HL-60 (cell line): ENCODE measurements around the gene ABHD10.

Experiments
- DNase-seq, 2 experiments: peaks; one replicate each; pipeline ENCODE4 v3.0.0-alpha.2; 2010 to 2020; ENCODE audit warnings: low read depth in 1 of 2, low spot score in 1 of 2
- H3K27ac ChIP-seq: fragments of 250-450 bp; sonication (Bioruptor Pico); replicated peaks from 2 replicates; pipeline ENCODE4 v1.5.1; 2020; ENCODE audit warnings: mild to moderate bottlenecking, moderate library complexity
- H3K27me3 ChIP-seq: fragments of 250-450 bp; sonication (Bioruptor Pico); 2 replicates; pipeline ENCODE4 v1.5.1; 2021; ENCODE audit warnings: mild to moderate bottlenecking, moderate library complexity; ENCODE audit not compliant: insufficient read depth, poor library complexity, severe bottlenecking
- H3K4me3 ChIP-seq: replicated peaks from 2 replicates; pipeline ENCODE4 v1.5.1; 2011; ENCODE audit warnings: mild to moderate bottlenecking, control low read depth, low read length; ENCODE audit not compliant: insufficient read depth
- GABPA ChIP-seq: IDR thresholded peaks from 2 replicates; pipeline ENCODE4 v1.6.1; 2012; ENCODE audit warnings: low read depth
- POLR2AphosphoS5 ChIP-seq: IDR thresholded peaks from 2 replicates; pipeline ENCODE4 v1.6.1; 2012; ENCODE audit warnings: low read depth
- REST ChIP-seq: IDR thresholded peaks from 2 replicates; pipeline ENCODE4 v1.6.1; 2012; ENCODE audit warnings: low read depth; ENCODE audit not compliant: insufficient replicate concordance
- SPI1 ChIP-seq: IDR thresholded peaks from 2 replicates; pipeline ENCODE4 v1.6.1; 2012; ENCODE audit warnings: low read depth, mild to moderate bottlenecking, borderline replicate concordance
- TF ChIP-seq, protein P1 (sequence below): IDR thresholded peaks from one replicate; pipeline ENCODE4 v1.5.1; 2011; ENCODE audit warnings: low read length, control low read depth, inconsistent platforms; ENCODE audit not compliant: insufficient read depth

ABHD10 gene

DNA sequence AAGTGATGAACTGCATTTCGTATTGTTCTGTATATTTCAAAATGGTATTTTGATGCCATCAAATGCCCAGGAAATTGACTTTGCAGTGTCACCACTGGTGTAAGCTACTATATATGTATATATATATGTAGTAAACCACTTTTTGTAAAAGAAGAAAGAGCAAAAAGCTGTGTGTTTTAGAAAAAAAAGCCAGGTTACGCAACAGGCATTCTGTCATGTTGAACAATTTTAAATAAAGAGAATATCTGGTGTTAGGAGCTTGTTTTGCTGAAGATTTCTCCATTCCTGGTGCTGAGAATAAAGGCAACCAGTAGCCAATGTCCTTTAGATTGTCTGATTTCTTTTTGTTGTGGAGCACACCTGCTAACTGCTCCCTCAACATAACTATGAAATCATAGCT lies 3.7 kb upstream of the ABHD10 start:
- H3K27ac ChIP-seq, result no peak overlapping the region
- no peaks in the 10 kb centered on the region for H3K27me3 ChIP-seq
- no peak overlapping the region for H3K4me3 ChIP-seq
- TF ChIP-seq REST (no peak), POLR2AphosphoS5 (no peak), SPI1 (no peak), GABPA (no peak)
- TF ChIP-seq, protein P1, sequence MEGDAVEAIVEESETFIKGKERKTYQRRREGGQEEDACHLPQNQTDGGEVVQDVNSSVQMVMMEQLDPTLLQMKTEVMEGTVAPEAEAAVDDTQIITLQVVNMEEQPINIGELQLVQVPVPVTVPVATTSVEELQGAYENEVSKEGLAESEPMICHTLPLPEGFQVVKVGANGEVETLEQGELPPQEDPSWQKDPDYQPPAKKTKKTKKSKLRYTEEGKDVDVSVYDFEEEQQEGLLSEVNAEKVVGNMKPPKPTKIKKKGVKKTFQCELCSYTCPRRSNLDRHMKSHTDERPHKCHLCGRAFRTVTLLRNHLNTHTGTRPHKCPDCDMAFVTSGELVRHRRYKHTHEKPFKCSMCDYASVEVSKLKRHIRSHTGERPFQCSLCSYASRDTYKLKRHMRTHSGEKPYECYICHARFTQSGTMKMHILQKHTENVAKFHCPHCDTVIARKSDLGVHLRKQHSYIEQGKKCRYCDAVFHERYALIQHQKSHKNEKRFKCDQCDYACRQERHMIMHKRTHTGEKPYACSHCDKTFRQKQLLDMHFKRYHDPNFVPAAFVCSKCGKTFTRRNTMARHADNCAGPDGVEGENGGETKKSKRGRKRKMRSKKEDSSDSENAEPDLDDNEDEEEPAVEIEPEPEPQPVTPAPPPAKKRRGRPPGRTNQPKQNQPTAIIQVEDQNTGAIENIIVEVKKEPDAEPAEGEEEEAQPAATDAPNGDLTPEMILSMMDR, result no peak
- no peak for DNase-seq

GRCh38 chr3:111976254-111976653 lies 2.6 kb upstream of the ABHD10 start:
- TF ChIP-seq GABPA (no peak), POLR2AphosphoS5 (no peak), SPI1 (no peak), REST (no peak)
- TF ChIP-seq, protein P1, result no peak
- H3K4me3 ChIP-seq, result no peak overlapping the region
- no peak overlapping the region for H3K27ac ChIP-seq
- DNase-seq, result no peak
- H3K27me3 ChIP-seq, result no peaks in the 10 kb centered on the region

GRCh38 chr3:111979434-111980038 lies 710 bp downstream of the ABHD10 start:
- no peaks in the 10 kb centered on the region for H3K27me3 ChIP-seq
- peak overlapping the region; percentile 65 for H3K4me3 ChIP-seq
- TF ChIP-seq SPI1 (peak; percentile 43; the same call in 1 of the 2 replicates), GABPA (no peak)
- DNase-seq, result peak in 1 of 2 experiments; percentile 41
- H3K27ac ChIP-seq, result peak overlapping the region; percentile 96

DNA sequence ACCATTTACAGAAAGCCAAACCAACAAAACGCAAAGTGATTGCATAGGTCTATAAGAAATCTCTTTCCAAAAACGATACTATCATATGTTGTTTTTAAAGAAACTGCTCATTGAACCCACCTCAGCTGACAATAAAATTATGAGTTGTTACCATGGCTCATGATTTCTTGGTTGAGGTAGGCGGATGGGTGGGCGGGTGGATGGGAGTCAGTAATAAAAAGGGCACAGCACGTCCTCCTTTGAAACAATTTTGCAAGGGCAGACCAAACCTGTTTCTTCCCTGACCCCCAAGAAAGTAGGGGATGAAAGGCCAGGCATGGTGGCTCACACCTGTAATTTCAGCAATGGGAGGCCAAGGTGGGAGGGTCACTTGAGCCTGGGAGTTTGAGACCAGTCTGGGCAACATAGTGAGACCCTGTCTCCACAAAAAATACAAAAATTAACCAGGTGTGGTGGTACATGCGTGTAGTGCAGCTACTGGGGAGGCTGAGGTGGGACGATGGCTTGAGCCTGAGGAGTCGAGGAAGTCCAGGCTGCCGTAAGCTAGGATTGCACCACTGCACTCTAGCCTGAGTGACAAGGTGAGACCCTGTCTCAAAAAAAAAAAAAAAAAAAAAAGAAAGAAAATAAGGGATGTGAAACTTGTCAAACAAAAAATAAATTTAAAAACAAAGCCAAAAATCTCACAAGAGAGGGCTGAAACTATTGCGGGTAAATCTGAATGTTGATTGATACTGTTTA lies 2.1 kb downstream of the ABHD10 start:
- TF ChIP-seq, protein P1, result no peak
- TF ChIP-seq GABPA, result no peak
- no peak for TF ChIP-seq SPI1
- no peak for TF ChIP-seq REST
- no peak for TF ChIP-seq POLR2AphosphoS5
- Histone ChIP-seq H3K27me3 (no peaks in the 10 kb centered on the region), H3K4me3 (0 out of 2 replicates have a peak overlapping the region, but pooled peaks have one; percentile 4), H3K27ac (no peak overlapping the region)
- DNase-seq, result no peak
